Dendritic cell treated with granulocyte-macrophage colony-stimulating factor and Interleukin-4, amounts not matched to agents 40 ng/mL and 50 ng/mL, for 4 days (primary cell): ENCODE data around the gene FAM118A.
"Not testable (repeated sequence)": the region's sequence is repeated elsewhere in the genome, so short reads cannot be mapped to it uniquely, and the experiment has no call there.

ENCODE experiments used
- H3K27ac Mint-ChIP-seq: one replicate; pipeline ENCODE4 v1.8.0; 2022; ENCODE audit warnings: mild to moderate bottlenecking, mixed read lengths
- H3K27me3 Mint-ChIP-seq: one replicate; pipeline ENCODE4 v1.8.0; 2022; ENCODE audit warnings: mild to moderate bottlenecking, mixed read lengths
- H3K36me3 Mint-ChIP-seq: one replicate; pipeline ENCODE4 v1.8.0; 2022; ENCODE audit warnings: low read depth, mixed read lengths
- H3K4me1 Mint-ChIP-seq: one replicate; pipeline ENCODE4 v1.8.0; 2022; ENCODE audit warnings: low read depth, mixed read lengths
- H3K4me3 Mint-ChIP-seq: one replicate; pipeline ENCODE4 v1.8.0; 2022; ENCODE audit warnings: mild to moderate bottlenecking, moderate library complexity, mixed read lengths
- H3K9me3 Mint-ChIP-seq: one replicate; pipeline ENCODE4 v1.8.0; 2022; ENCODE audit warnings: mixed read lengths
- intact Hi-C: fragments of 100-400 bp; cut with micrococcal nuclease; formaldehyde crosslinking; loops from one replicate; pipeline ENCODE4 v1.15.0; 2022

FAM118A gene

DNA sequence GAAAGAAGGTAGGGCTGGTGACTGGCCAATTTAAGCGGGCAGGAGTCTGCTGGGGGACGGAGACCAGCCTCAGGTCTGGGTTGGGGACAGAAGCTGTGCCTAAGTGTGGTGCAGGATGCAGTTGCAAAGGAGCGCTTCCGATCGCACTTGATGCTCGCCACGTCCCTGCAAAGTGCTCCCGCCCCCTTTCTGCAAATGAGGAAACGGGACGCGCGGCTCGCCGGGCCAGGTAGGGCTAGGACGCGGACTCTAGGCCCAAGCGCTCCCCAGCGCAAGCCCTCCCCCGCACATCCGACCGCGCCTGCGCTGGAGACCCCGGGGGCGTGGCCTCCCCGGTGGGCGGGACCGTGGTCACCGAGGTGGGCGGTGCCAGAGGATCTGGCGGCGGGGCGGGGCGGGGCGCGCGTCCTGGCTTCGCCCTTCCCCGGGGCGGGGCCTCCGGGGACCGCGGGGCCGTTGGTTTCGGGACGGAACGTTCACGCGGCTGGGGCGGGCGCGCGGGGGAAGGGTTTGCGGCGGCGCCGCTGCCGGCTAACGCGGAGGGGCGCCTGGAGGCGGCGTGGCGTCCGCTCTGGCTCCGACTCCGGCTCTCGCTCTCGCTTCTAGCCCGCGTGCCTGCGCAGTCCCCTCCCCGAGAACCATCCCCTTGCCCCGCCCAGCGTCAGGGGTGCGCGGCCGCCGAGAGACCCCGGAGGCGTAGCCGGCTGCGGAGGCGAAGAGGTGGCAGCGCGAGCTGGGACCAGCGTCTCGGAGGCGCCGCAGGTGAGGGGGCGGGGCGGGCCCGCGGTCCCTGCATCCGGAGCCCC lies at the start of gene FAM118A:
FAM118A (plus strand) TSS at position 513 of the 806 bp plus-strand sequence. CDS start 12,446 bp downstream, outside the sequence.
- H3K4me1 Mint-ChIP-seq, result peaks cover 83% of the 10 kb centered on the region
- H3K27ac Mint-ChIP-seq, result peak within 1 kb of the TSS; percentile 87
- intact Hi-C loops, result loop anchor here (10.0 kb wide), 2 partner anchors 45 to 125 kb away; no protein-coding TSS in a partner anchor
- no peaks in the 10 kb centered on the region for H3K27me3 Mint-ChIP-seq
- peaks cover 24% of the 10 kb centered on the region for H3K36me3 Mint-ChIP-seq
- peak within 1 kb of the TSS; percentile 91 for H3K4me3 Mint-ChIP-seq
- no peaks in the 10 kb centered on the region for H3K9me3 Mint-ChIP-seq

DNA sequence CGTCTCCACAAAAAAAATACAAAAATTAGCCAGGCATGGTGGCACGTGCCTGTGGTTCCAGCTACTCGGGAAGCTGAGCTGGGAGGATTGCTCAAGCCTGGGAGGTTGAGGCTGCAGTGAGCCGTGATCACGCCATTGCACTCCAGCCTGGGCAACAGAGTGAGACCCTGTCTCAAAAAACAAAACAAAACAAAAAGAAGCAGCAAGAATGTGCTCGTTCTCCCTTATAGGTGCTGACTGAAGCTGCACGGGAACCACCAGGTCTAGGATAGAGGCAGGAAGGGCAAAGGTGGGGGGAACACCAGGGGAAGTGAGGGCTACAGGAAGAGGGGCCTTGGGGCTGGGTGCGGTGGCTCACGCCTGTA lies 49.4 kb upstream of the FAM118A start:
- not testable (repeated sequence) for H3K9me3 Mint-ChIP-seq, H3K27me3 Mint-ChIP-seq, H3K4me3 Mint-ChIP-seq, H3K36me3 Mint-ChIP-seq
- peak overlapping the region; percentile 87 for H3K27ac Mint-ChIP-seq
- H3K4me1 Mint-ChIP-seq, result peaks cover 50% of the 10 kb centered on the region
- intact Hi-C loops, result loop anchor here (10.0 kb wide), 1 partner anchor 54 kb away; no protein-coding TSS in a partner anchor

DNA sequence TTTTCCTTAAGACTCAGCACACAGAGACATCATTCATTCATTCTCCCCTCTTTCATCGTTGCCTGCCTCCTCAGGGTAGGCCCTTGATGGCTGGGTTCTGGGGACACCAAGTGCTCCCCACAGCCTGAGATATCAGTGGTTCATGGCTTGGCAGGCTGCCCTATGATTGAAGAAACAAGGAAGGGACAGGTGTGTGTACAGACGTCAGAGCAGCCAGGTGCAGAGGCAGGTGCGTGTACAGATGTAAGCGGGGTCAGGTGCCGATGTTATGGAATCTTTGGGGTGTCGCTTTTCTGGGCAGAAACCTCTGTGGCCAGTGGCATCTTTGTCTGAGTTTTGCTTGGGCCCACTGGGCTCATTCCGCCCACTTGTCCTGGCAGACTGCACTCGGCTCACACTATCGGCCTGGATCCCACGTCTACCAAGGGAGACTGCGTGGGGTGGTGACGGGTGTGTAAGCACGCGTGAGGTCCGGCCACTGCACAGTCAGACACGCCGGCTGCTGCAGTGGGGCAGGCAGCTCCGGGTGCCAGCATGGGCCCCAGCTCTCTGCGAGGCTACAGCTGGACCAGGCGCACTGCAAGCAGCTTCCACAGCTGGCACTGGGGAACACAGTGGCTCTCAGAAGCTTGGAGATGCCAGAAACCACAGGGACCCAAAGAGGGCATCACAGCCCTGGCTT lies 48.2 kb upstream of the FAM118A start:
- peak overlapping the region; percentile 87 for H3K27ac Mint-ChIP-seq
- no peaks in the 10 kb centered on the region for H3K9me3 Mint-ChIP-seq
- H3K4me3 Mint-ChIP-seq, result no peak overlapping the region
- H3K36me3 Mint-ChIP-seq, result no peaks in the 10 kb centered on the region
- H3K27me3 Mint-ChIP-seq, result no peaks in the 10 kb centered on the region
- intact Hi-C loops, result loop anchor here (10.0 kb wide), 1 partner anchor 53 kb away; no protein-coding TSS in a partner anchor
- H3K4me1 Mint-ChIP-seq, result peaks cover 50% of the 10 kb centered on the region

- H3K27me3 Mint-ChIP-seq, result no peaks in the 10 kb centered on the region
- intact Hi-C loops, result loop anchor here (10.0 kb wide), 1 partner anchor 52 kb away; no protein-coding TSS in a partner anchor
- H3K9me3 Mint-ChIP-seq, result no peaks in the 10 kb centered on the region
- H3K36me3 Mint-ChIP-seq, result no peaks in the 10 kb centered on the region
- H3K27ac Mint-ChIP-seq, result peak overlapping the region; percentile 87
- H3K4me1 Mint-ChIP-seq, result peaks cover 50% of the 10 kb centered on the region
- H3K4me3 Mint-ChIP-seq, result no peak overlapping the region
Measured at GRCh38 chr22:45262195-45262930, 47.4 kb upstream of the FAM118A start.

GRCh38 chr22:45262931-45263462 lies 46.7 kb upstream of the FAM118A start:
- peaks cover 4% of the 10 kb centered on the region for H3K27me3 Mint-ChIP-seq
- intact Hi-C loops, result loop anchor here (10.0 kb wide), 1 partner anchor 52 kb away; no protein-coding TSS in a partner anchor

GRCh38 chr22:45263463-45264269 lies 46.1 kb upstream of the FAM118A start:
- Mint-ChIP-seq H3K4me3 (peak overlapping the region; percentile 11), H3K27ac (peak overlapping the region; percentile 87), H3K27me3 (peaks cover 9% of the 10 kb centered on the region), H3K36me3 (no peaks in the 10 kb centered on the region), H3K4me1 (peaks cover 60% of the 10 kb centered on the region), H3K9me3 (no peaks in the 10 kb centered on the region)
- intact Hi-C loops, result loop anchor here (10.0 kb wide), 1 partner anchor 51 kb away; no protein-coding TSS in a partner anchor

More at GRCh38 chr22:45262931-45263462, 46.7 kb upstream of the FAM118A start:
- Mint-ChIP-seq H3K4me3 (no peak overlapping the region), H3K27ac (peak overlapping the region; percentile 87), H3K36me3 (no peaks in the 10 kb centered on the region), H3K4me1 (peaks cover 55% of the 10 kb centered on the region), H3K9me3 (no peaks in the 10 kb centered on the region)

- H3K9me3 Mint-ChIP-seq, result no peaks in the 10 kb centered on the region
- intact Hi-C loops, result loop anchor here (5.0 to 10.0 kb wide), 2 partner anchors 49 to 287 kb away; no protein-coding TSS in a partner anchor
- peaks cover 65% of the 10 kb centered on the region for H3K4me1 Mint-ChIP-seq
- peaks cover 10% of the 10 kb centered on the region for H3K27me3 Mint-ChIP-seq
- no peaks in the 10 kb centered on the region for H3K36me3 Mint-ChIP-seq
- no peak overlapping the region for H3K4me3 Mint-ChIP-seq
- no peak overlapping the region for H3K27ac Mint-ChIP-seq
Measured at GRCh38 chr22:45265535-45265934, 44.2 kb upstream of the FAM118A start.

DNA sequence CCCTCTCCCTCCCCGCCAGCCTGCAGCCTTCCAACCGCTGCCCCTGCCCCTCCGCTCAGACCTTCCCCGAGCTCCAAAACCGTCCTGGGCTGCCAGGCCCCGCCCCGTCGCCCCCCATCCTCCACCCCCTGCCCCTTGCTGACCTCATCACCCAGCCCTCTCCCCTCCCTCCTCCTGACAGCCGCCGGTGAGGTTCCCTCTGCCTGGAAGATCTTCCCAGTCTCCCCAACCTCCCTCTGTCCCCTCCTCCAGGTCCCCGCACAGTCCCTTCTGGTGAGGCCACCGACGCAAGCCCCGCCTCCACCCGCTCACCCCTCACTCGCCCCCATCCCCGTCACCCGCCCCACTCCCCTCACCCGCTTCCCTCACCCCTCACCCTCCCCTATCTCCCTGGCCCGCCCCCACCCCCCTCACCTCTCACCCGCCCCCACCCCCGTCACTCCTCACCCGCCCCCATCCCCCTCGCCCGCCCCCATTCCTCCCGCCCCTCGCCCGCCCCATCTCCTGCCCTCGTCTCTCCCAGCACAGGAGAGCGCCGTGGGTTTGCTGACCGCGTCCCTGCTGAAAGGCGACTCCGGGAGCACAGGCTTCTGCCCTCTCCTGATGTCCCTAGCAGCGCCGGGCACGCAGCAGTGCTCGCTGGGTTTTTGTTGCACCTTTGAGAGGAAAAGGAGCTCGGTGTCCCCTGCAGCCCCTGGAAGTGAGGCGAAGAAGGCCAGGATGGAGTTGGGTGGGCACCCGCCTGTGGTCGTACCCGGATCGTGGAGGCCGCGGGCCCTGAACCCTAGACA lies 41.4 kb upstream of the FAM118A start:
- Mint-ChIP-seq H3K4me3 (peak overlapping the region; percentile 78), H3K36me3 (no peaks in the 10 kb centered on the region), H3K4me1 (peaks cover 57% of the 10 kb centered on the region), H3K9me3 (no peaks in the 10 kb centered on the region), H3K27ac (peak overlapping the region; percentile 51), H3K27me3 (peaks cover 11% of the 10 kb centered on the region)
- intact Hi-C loops, result loop anchor here (2.0 to 10.0 kb wide), 3 partner anchors 46 to 284 kb away; no protein-coding TSS in a partner anchor

DNA sequence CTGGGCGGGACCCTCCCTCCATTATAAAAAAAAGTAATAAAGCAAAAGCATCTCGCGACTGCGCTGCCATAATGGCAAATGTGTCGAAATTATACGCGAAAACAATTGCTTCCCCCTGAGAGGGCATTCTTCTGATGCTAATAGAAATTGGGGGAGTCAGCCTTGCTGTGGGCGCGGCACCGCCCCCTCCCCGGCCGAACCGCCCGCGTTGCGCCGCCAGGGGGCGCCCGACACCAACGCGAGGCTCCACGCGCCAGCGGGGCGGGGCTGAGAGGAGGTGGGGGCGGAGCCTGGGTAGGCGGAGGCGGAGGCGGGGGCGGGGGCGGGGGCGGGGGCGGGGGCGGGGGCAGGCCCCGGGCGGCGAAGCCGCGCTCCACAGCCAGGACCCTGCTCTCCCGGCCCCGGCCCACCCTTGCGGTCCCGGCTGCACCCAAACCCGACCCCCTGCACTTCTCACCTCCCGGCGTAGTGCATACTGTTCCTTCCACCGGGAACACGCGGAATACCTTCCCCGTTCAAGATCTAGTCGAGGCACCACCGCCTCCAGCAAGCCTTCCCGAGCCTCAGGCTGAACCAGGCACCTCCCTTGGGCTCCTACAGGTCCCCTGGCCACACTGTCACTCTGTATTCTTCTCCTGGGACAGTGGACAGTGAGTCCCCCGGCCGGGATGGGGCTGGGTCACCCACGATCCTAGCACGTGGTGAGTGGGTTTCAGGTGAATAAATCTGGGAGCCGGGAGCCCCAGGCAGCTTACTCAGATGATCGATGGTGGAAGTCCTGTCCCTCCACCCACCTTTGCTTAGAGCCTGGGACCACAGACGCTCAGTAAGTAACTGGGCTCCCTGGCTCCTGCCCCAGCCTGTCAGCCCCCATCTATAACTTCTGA lies 40.5 kb upstream of the FAM118A start:
- Mint-ChIP-seq H3K36me3 (no peaks in the 10 kb centered on the region), H3K9me3 (no peaks in the 10 kb centered on the region), H3K4me3 (peak overlapping the region; percentile 78), H3K27ac (peak overlapping the region; percentile 58), H3K4me1 (peaks cover 49% of the 10 kb centered on the region), H3K27me3 (peaks cover 11% of the 10 kb centered on the region)
- intact Hi-C loops, result loop anchor here (2.0 to 10.0 kb wide), 3 partner anchors 46 to 283 kb away; no protein-coding TSS in a partner anchor

DNA sequence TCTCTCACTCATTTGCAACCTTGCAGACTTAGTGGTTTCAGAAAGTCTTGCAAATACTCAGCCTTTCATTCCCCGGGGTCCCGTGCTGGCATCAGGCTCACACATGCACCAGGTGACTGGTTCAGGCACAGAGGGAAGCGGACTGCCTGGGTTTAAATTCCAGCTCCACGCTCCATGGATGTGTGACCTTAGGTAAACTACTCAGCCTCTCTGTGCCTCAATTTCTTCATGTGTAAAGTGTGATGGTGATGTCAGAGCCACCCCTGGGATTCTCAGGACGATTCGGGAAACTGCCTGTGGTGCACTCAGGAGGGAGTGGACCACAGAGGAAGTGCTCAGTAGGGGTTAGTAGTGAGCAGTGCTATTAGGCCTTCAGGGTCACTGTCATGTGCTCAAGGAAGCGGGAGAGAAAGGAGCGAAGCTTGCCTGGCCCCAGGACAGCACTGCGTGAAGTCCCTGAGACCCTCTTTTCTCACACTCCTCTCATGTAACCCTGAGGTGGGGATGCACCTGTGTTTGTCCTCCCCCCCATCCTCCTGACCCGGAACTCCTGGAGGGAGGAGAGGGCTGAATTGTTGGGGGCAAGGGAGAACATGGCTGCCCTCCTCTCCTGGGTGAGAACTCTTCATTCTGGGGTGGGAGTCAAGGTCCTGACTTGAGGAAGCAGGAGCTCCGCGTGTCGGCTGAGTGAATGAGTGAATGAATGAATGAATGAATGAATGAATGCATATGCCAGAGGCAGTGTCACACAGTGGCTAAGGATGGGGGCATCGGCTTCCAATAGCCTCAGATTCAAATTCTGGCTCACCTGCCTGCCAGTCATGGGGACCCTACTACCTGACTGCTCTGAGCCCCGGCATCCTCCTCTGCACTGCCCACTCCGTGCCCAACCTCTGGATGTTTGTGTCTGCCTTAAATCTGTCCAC lies 39.4 kb upstream of the FAM118A start:
- intact Hi-C loops, result no loop called here

More for the DNA sequence above, 39.4 kb upstream of the FAM118A start:
- Mint-ChIP-seq H3K36me3 (no peaks in the 10 kb centered on the region), H3K27ac (peak overlapping the region; percentile 53), H3K4me3 (no peak overlapping the region), H3K9me3 (no peaks in the 10 kb centered on the region), H3K4me1 (peaks cover 43% of the 10 kb centered on the region), H3K27me3 (peaks cover 11% of the 10 kb centered on the region)
